Testis (tissue), 2 donors: ENCODE data around the gene CNPY1.

Source experiments
- POLR2A ChIP-seq: fragments of 450-650 bp; IDR thresholded peaks from one replicate; pipeline ENCODE4 v1.6.1; 2017; ENCODE audit warnings: antibody characterized with exemption, mild to moderate bottlenecking, moderate library complexity
- TF ChIP-seq, protein P1 (sequence below), 3 experiments: fragments of 450-650 bp in 2 of 3; fragments of 200-600 bp in 1 of 3; sonication (generic) in 1 of 3; IDR thresholded peaks; one replicate each; pipeline ENCODE4 v1.5.1; 2016 to 2019; ENCODE audit warnings: antibody characterized with exemption in 3 of 3, mild to moderate bottlenecking in 2 of 3, moderate library complexity in 1 of 3

- no peak for TF ChIP-seq POLR2A
- TF ChIP-seq, protein P1, sequence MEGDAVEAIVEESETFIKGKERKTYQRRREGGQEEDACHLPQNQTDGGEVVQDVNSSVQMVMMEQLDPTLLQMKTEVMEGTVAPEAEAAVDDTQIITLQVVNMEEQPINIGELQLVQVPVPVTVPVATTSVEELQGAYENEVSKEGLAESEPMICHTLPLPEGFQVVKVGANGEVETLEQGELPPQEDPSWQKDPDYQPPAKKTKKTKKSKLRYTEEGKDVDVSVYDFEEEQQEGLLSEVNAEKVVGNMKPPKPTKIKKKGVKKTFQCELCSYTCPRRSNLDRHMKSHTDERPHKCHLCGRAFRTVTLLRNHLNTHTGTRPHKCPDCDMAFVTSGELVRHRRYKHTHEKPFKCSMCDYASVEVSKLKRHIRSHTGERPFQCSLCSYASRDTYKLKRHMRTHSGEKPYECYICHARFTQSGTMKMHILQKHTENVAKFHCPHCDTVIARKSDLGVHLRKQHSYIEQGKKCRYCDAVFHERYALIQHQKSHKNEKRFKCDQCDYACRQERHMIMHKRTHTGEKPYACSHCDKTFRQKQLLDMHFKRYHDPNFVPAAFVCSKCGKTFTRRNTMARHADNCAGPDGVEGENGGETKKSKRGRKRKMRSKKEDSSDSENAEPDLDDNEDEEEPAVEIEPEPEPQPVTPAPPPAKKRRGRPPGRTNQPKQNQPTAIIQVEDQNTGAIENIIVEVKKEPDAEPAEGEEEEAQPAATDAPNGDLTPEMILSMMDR (IDR thresholded peaks at IDR 0.05): no peak
Observed at GRCh38 chr7:155545348-155545747, 1.0 kb downstream of the CNPY1 start.
